HEK293 (cell line): ENCODE measurements around the gene C16orf86.

Source experiments
- ZFP37 ChIP-seq: fragments of 450-650 bp; formaldehyde crosslinking; IDR thresholded peaks from 2 replicates; pipeline ENCODE4 v1.5.1; 2016; ENCODE audit warnings: missing biosample characterization, missing genetic modification characterization
- ZNF423 ChIP-seq: fragments of 450-650 bp; formaldehyde crosslinking; IDR thresholded peaks from 2 replicates; pipeline ENCODE4 v1.5.1; 2016; ENCODE audit warnings: missing biosample characterization, missing genetic modification characterization

DNA sequence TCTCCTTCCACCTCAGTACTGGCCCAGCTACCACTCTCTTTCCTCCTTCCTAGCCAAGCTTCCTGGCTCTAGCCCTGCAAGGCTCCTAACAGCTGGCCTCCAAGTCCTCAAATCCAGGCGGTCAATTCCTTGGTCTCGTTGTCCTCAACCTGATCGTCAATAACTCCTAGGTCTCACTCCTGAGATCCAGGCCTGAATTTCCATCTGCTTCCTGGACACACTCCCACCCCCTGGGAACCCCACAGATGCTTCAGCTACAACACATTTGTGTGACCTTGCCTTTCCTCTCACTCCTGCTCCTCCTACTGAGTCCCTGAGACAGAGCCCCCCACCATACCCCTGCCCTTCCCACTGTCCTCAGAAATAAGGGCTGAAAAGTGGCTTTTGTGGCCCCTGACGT lies 2.4 kb upstream of the C16orf86 start:
- TF ChIP-seq ZNF423 (tag by site-specific recombination) (no peak), ZFP37 (tag by site-specific recombination) (no peak)
